CD4-positive, alpha-beta T cell treated with Interleukin-1 beta for 1 hour (primary cell): ENCODE measurements around the gene PLGRKT.
A peak's percentile ranks its signal among the peaks of the same experiment; 100 is the strongest.
"Not testable (repeated sequence)": the region's sequence is repeated elsewhere in the genome, so short reads cannot be mapped to it uniquely, and the experiment has no call there.

Experiments used
- DNase-seq, 2 donors: peaks; one replicate each; pipeline ENCODE4 v3.0.0-alpha.2; 2020 to 2022

Gene PLGRKT

GRCh38 chr9:5450359-5451091 lies 12.8 kb upstream of the PLGRKT start, which contains the start of gene CD274:
TSS of gene CD274 (plus strand) at chr9:5450542. CDS start at chr9:5456114, 5,572 bp downstream.
- DNase-seq: peak; percentile 83 to 87

- no peak for DNase-seq
Measured at GRCh38 chr9:5449521-5450358, 12.0 kb upstream of the PLGRKT start.

GRCh38 chr9:5448461-5449435 lies 11.0 kb upstream of the PLGRKT start:
- DNase-seq: no peak

- no peak for DNase-seq
Measured at GRCh38 chr9:5448016-5448415, 10.3 kb upstream of the PLGRKT start.

GRCh38 chr9:5447337-5447736 lies 9.6 kb upstream of the PLGRKT start:
- no peak for DNase-seq

GRCh38 chr9:5446451-5447236 lies 8.9 kb upstream of the PLGRKT start:
- DNase-seq: no peak

- DNase-seq: no peak
Measured at GRCh38 chr9:5445886-5446285, 8.2 kb upstream of the PLGRKT start.

- not testable (repeated sequence) for DNase-seq
Measured at GRCh38 chr9:5445096-5445495, 7.4 kb upstream of the PLGRKT start.

- no peak for DNase-seq
Measured at GRCh38 chr9:5443850-5444249, 6.1 kb upstream of the PLGRKT start.

GRCh38 chr9:5442400-5443011 lies 4.8 kb upstream of the PLGRKT start:
- DNase-seq: peak; percentile 39 to 51

- DNase-seq: no peak
Measured at GRCh38 chr9:5441043-5441442, 3.3 kb upstream of the PLGRKT start.

- DNase-seq: no peak
Measured at GRCh38 chr9:5440426-5440825, 2.7 kb upstream of the PLGRKT start.

GRCh38 chr9:5438301-5439162 lies 807 bp upstream of the PLGRKT start:
- DNase-seq: peak; percentile 55 to 77

GRCh38 chr9:5436441-5436840 lies 1.3 kb downstream of the PLGRKT start:
- DNase-seq: no peak

GRCh38 chr9:5435912-5436311 lies 1.8 kb downstream of the PLGRKT start:
- DNase-seq: no peak

GRCh38 chr9:5433841-5434810 lies 3.6 kb downstream of the PLGRKT start:
- DNase-seq: not testable (repeated sequence)

- not testable (repeated sequence) for DNase-seq
Measured at GRCh38 chr9:5433328-5433727, 4.4 kb downstream of the PLGRKT start.

- DNase-seq: not testable (repeated sequence)
Measured at GRCh38 chr9:5432890-5433289, 4.8 kb downstream of the PLGRKT start.

GRCh38 chr9:5430912-5431311 lies 6.8 kb downstream of the PLGRKT start:
- no peak for DNase-seq
